ENCODE data around the gene AGER. TPM values are rescaled to one million over a fixed set of nuclear protein-coding genes. Genes with fewer than 3 reads are reported as not detected.

Gene AGER
- total and polyA plus RNA-seq, 2 donors (not counting 1 experiment from before 2014, with no cell fraction given), result 0.50 to 0.78 TPM

- H2AFZ ChIP-seq (ENCODE audit: low read length), result no peak overlapping the region
- TF ChIP-seq CTCF (conservative IDR thresholded peaks at IDR 0.05 in 1 of 2, IDR thresholded peaks at IDR 0.05 in 1 of 2; ENCODE audit: low read depth in 1 of 2, low read length in 2 of 2), result no peak
- H3K9me3 ChIP-seq (ENCODE audit: control insufficient read depth, insufficient read depth, low read depth, low read length), result no peaks in the 10 kb centered on the region
- no peak overlapping the region for H3K4me2 ChIP-seq (ENCODE audit: extremely low read depth, insufficient read depth, low read length)
- DNase-seq (ENCODE audit: low read depth in 2 of 2), result no peak
- H3K27me3 ChIP-seq (ENCODE audit: control insufficient read depth, insufficient read depth, low read length), result no peaks in the 10 kb centered on the region
- no peak overlapping the region for H3K4me3 ChIP-seq (replicated peaks in 1 of 4; ENCODE audit: control extremely low read depth in 1 of 4, insufficient read depth in 1 of 4, low read depth in 3 of 4, low read length in 4 of 4)
- H4K20me1 ChIP-seq (ENCODE audit: control insufficient read depth, extremely low read depth, insufficient read depth, low read length), result no peaks in the 10 kb centered on the region
- peaks cover 7% of the 10 kb centered on the region for H3K79me2 ChIP-seq (ENCODE audit: control insufficient read depth, insufficient read depth, low read length)
- H3K9ac ChIP-seq (ENCODE audit: insufficient read depth, low read length), result no peak overlapping the region
- H3K36me3 ChIP-seq (ENCODE audit: control insufficient read depth, insufficient read depth, low read length), result peaks cover 31% of the 10 kb centered on the region
- H3K27ac ChIP-seq (ENCODE audit: insufficient read depth, low read length), result no peak overlapping the region
- H3K4me1 ChIP-seq (ENCODE audit: control insufficient read depth, extremely low read depth, insufficient read depth, low read length), result peaks cover 2% of the 10 kb centered on the region
Observed at GRCh38 chr6:32168350-32168749, 15.7 kb downstream of the AGER start.

- Histone ChIP-seq H3K27me3 (ENCODE audit: control insufficient read depth, insufficient read depth, low read length) (no peaks in the 10 kb centered on the region), H3K4me3 (replicated peaks in 1 of 4; ENCODE audit: control extremely low read depth in 1 of 4, insufficient read depth in 1 of 4, low read depth in 3 of 4, low read length in 4 of 4) (no peak overlapping the region), H4K20me1 (ENCODE audit: control insufficient read depth, extremely low read depth, insufficient read depth, low read length) (no peaks in the 10 kb centered on the region), H2AFZ (ENCODE audit: low read length) (no peak overlapping the region), H3K4me1 (ENCODE audit: control insufficient read depth, extremely low read depth, insufficient read depth, low read length) (peaks cover under 1% of the 10 kb centered on the region), H3K27ac (ENCODE audit: insufficient read depth, low read length) (no peak overlapping the region), H3K36me3 (ENCODE audit: control insufficient read depth, insufficient read depth, low read length) (peaks cover 33% of the 10 kb centered on the region), H3K79me2 (ENCODE audit: control insufficient read depth, insufficient read depth, low read length) (peaks cover 1% of the 10 kb centered on the region), H3K4me2 (ENCODE audit: extremely low read depth, insufficient read depth, low read length) (no peak overlapping the region), H3K9ac (ENCODE audit: insufficient read depth, low read length) (no peak overlapping the region), H3K9me3 (ENCODE audit: control insufficient read depth, insufficient read depth, low read depth, low read length) (no peaks in the 10 kb centered on the region)
- TF ChIP-seq EZH2 (IDR thresholded peaks at IDR 0.05; ENCODE audit: low read length, missing control alignments), result no peak
- DNase-seq (ENCODE audit: low read depth in 2 of 2), result no peak
Observed at GRCh38 chr6:32167761-32168262, 16.2 kb downstream of the AGER start.

- no peak overlapping the region for H3K4me3 ChIP-seq (replicated peaks in 1 of 4; ENCODE audit: control extremely low read depth in 1 of 4, insufficient read depth in 1 of 4, low read depth in 3 of 4, low read length in 4 of 4)
- peaks cover 33% of the 10 kb centered on the region for H3K36me3 ChIP-seq (ENCODE audit: control insufficient read depth, insufficient read depth, low read length)
- no peaks in the 10 kb centered on the region for H3K4me1 ChIP-seq (ENCODE audit: control insufficient read depth, extremely low read depth, insufficient read depth, low read length)
- no peaks in the 10 kb centered on the region for H3K9me3 ChIP-seq (ENCODE audit: control insufficient read depth, insufficient read depth, low read depth, low read length)
- H2AFZ ChIP-seq (ENCODE audit: low read length), result no peak overlapping the region
- H3K27me3 ChIP-seq (ENCODE audit: control insufficient read depth, insufficient read depth, low read length), result no peaks in the 10 kb centered on the region
- no peak overlapping the region for H3K9ac ChIP-seq (ENCODE audit: insufficient read depth, low read length)
- H3K27ac ChIP-seq (ENCODE audit: insufficient read depth, low read length), result no peak overlapping the region
- H3K79me2 ChIP-seq (ENCODE audit: control insufficient read depth, insufficient read depth, low read length), result no peaks in the 10 kb centered on the region
- TF ChIP-seq CTCF (conservative IDR thresholded peaks at IDR 0.05 in 1 of 2, IDR thresholded peaks at IDR 0.05 in 1 of 2; ENCODE audit: low read depth in 1 of 2, low read length in 2 of 2) (no peak), EZH2 (IDR thresholded peaks at IDR 0.05; ENCODE audit: low read length, missing control alignments) (no peak)
- no peak for DNase-seq (ENCODE audit: low read depth in 2 of 2)
- no peak overlapping the region for H3K4me2 ChIP-seq (ENCODE audit: extremely low read depth, insufficient read depth, low read length)
- H4K20me1 ChIP-seq (ENCODE audit: control insufficient read depth, extremely low read depth, insufficient read depth, low read length), result no peaks in the 10 kb centered on the region
Observed at GRCh38 chr6:32167154-32167760, 16.8 kb downstream of the AGER start.
